ENCODE measurements around the gene ODAM.
"Not testable (repeated sequence)": the region's sequence is repeated elsewhere in the genome, so short reads cannot be mapped to it uniquely, and the experiment has no call there.

ODAM gene

DNA sequence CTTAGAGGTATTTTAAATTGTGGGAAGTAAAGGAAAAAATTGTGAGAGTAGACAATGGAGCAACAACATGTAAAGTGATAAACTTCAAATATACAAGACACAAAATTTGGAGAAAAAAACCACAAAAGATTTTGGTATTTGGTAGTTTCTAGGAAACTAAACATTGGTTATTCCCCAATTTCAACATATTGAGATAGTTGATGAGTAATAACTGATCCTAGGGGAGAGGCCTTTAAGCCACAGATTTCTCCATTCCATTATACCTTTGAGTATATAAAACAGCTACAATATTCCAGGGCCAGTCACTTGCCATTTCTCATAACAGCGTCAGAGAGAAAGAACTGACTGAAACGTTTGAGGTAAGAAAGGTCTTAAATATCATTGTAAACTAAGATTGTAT lies 30.3 kb downstream of the ODAM start, which contains the start of gene FDCSP:
Gene FDCSP (plus strand): TSS at position 301 of the 400 bp plus-strand sequence. CDS start 5,071 bp downstream, outside the sequence.
- DNase-seq = no peak

DNA sequence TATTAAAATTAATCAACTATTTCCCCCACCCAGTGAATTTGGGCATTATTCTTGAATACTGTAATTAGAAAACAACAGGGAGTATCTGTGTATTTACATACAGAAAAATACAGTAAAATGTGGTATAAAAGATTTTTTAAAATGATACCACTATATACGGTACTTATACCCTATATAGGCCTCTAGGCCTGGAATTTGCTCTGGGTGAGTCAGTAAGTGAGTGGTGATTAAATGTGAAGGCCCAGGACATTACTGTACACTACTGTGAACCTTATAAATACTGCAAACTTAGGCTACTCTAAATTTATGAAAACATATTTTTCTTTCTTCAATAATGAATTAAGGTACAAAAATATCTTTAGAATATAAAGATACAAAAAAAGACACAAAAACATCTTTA lies 40.6 kb downstream of the ODAM start:
- no peak for DNase-seq

DNA sequence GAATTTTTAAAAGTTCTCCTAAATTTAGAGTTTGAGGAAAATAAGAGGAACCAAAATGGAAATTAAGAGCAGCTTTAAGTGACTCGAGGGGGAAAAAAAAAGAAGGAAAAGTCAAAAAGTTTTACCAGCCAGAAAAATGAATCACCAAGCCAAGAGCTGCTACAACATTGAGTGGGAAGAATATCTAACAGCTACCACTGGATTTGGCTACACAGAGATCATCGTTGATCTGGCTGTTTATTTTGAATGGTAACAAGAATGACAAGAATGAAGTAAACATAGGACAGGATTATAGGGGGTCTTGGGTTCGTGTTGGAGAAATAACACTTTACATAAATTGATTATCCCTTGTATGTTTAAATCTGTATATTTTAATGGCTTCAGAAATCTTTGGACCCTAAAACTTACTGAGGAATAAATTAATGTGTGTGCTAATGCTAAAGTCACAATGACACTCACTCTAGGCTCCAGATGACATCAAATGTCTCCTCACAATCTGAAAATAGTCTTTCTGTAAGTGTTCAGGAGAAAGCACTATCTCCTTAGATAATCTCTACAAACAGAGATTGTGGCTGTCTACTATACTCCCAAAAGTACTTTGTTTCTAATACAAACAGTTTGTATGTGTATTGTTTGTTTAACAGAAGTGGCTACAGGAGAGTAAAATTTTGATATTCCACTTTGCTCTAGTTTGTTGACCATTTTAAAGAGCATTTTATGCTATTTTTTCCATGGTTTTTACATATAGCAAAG lies 43.8 kb downstream of the ODAM start:
- DNase-seq = no peak

DNA sequence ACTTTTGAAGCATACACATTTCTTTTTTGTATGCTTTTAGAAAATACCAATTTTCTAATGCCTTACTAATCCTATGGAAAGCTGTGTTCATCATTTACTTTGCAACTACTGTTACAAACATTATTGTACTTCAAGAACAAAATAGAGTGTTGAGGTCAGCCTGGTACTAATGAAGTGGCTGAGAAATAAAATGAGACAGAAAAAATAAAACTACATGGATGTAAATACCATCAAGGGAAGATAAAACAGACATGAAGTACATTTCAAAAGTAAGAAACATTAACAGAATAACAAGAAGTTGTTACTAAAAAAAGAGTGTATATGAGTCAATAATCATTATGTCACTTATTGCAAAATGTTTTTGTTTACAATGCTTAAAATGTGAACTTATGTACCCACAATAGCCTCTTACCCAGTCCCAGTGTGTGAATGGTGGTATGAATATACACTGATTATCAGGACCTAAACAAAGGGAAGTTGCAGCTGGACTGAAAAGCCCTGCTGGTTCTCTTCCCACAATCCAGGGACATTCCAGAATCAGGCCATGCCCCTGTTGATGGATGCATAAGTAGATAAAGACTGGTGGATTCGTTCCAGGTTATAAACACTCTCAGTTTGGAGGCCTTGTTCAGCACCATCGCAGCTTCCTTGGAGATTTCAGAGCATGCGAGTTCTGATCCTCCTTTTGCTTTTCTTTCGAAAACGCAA lies 44.5 kb downstream of the ODAM start:
- no peak for DNase-seq

DNA sequence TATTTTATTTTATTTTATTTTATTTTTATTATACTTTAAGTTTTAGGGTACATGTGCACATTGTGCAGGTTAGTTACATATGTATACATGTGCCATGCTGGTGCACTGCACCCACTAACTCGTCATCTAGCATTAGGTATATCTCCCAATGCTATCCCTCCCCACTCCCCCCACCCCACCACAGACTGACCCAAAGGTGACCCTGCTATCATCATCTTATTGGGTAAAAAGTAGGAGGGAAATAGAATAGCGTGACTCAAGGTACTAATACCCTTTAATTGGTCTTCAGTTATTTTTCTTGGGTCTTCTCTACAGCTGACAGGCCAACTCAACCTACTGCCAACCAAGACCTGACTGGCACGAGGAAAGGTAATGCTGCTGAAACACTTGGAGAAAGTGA lies 46.8 kb downstream of the ODAM start, which contains the start of gene CSN3:
Gene CSN3 (plus strand): TSS at position 301 of the 400 bp plus-strand sequence. CDS start 2,223 bp downstream, outside the sequence.
- DNase-seq = not testable (repeated sequence)

DNA sequence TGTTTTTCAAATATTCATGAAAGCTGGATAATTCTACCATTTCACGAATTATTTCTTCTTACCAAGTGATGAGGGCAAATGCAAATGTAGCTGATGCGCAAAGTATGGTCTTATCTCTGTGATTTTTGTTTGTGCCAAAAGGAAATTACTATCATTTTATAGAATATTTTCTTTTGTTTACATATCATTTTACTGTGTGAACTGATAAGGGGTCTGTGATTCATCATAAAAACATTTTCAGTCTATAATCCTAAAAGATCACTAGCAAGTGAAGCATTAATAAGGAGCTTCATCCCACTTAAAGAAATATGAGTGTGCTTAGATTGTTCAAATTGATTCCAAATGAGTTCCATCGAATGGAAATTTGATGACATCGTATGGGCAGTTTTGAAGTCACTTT lies 47.6 kb downstream of the ODAM start:
- DNase-seq = no peak

DNA sequence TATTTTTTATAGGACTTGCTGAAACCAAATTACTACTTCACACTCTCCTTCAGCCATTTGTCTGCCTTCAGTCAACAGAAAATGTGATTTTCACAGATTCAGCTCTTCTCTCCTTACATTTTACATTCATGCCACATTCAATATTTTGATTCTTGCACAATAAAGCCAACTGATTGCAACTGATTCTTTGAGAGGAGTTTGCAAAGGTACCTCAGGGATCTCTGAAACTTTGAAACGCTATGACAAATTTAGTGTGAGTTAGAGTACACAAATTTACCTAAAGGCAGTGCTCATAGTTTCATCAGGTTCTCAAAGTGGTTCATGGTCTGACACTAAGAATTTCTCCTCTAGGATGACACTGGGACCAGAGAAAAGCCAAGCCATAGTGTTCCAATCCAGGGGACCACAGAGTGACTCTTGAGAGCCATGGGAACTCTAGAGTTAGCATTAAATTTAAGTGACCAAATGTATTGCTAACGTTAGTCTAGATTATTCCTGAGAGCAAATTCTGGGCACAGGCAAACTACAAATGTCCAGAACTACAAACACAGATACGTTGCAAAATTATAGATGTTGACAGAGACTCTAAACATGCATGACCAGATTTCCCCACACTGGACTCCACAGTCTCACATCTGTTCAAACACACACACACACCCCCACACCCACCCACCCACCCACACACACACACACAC lies 55.9 kb downstream of the ODAM start:
- peak in 1 of 3 experiments; percentile 20 for DNase-seq

DNA sequence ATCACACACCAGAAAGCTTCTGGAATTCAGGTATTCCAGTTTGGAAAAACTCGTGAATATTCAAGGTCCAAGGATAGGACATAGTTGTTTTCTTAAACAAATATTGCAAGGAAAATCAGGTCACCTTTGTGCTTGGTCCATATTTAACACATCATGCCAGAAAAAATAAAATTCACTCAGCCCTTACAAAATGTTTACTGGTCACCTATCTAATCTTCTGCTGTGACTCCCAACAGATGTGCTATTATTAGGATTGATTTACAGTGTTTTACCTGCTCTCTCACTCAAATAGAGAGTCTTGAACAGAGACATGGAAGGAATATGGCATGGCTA lies 56.4 kb downstream of the ODAM start:
- DNase-seq = no peak
